ENCODE results near the gene PTPRK. TPM values are rescaled to one million over a fixed set of nuclear protein-coding genes. Genes with fewer than 3 reads are reported as not detected.

The PTPRK gene
- total RNA-seq, 1 experiment from 2014 or later: 34.2 TPM

- no peak for ATAC-seq
Measured at GRCh38 chr6:127959869-127960268, 560.5 kb downstream of the PTPRK start.

More at GRCh38 chr6:127959869-127960268, 560.5 kb downstream of the PTPRK start:
- no peak overlapping the region for H3K4me2 ChIP-seq (ENCODE audit: low read length)
- POLR2A ChIA-PET: no interaction called here
- H3K4me1 ChIP-seq (ENCODE audit: control insufficient read depth in 1 of 2, insufficient read depth in 2 of 2, low read length in 2 of 2): no peaks in the 10 kb centered on the region
- no peaks in the 10 kb centered on the region for H3K36me3 ChIP-seq (ENCODE audit: control insufficient read depth in 1 of 2, insufficient read depth in 2 of 2, low read length in 2 of 2)
- H3K27ac ChIP-seq (ENCODE audit: low read depth, low read length): no peak overlapping the region
- no TSS peak for BruUV-seq (replicated peaks)
- H2AFZ ChIP-seq (ENCODE audit: low read depth, low read length, poor library complexity, severe bottlenecking): no peak overlapping the region
- TF ChIP-seq SRF (IDR thresholded peaks at IDR 0.05; ENCODE audit: low read depth): no peak
- TF ChIP-seq SP1 (IDR thresholded peaks at IDR 0.05; ENCODE audit: low read depth): no peak
- TF ChIP-seq CTCF (IDR thresholded peaks at IDR 0.05 in 2 of 3, conservative IDR thresholded peaks at IDR 0.05 in 1 of 3; ENCODE audit: borderline replicate concordance in 1 of 3, insufficient read depth in 1 of 3, low read depth in 2 of 3, low read length in 2 of 3): no peak
- TF ChIP-seq ZFX (IDR thresholded peaks at IDR 0.05): no peak
- TF ChIP-seq, protein P1, sequence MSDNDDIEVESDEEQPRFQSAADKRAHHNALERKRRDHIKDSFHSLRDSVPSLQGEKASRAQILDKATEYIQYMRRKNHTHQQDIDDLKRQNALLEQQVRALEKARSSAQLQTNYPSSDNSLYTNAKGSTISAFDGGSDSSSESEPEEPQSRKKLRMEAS (IDR thresholded peaks at IDR 0.05): no peak
- TF ChIP-seq ZNF274 (IDR thresholded peaks at IDR 0.05; ENCODE audit: low read depth, low read length): no peak
- TF ChIP-seq SIN3A (IDR thresholded peaks at IDR 0.05; ENCODE audit: low read depth): no peak
- no peak for TF ChIP-seq RAD21 (IDR thresholded peaks at IDR 0.05; ENCODE audit: low read depth)
- no peak for TF ChIP-seq CEBPB (IDR thresholded peaks at IDR 0.05; ENCODE audit: low read depth)
- intact Hi-C loops (cut with micrococcal nuclease): no loop called here
- no peak for DNase-seq (ENCODE audit: low read depth, low spot score)
- H3K9me2 ChIP-seq (ENCODE audit: insufficient read depth): no peaks in the 10 kb centered on the region; the same call in 1 of the 2 replicates
- H3K4me3 ChIP-seq (replicated peaks in 1 of 2; ENCODE audit: low read depth in 1 of 2, low read length in 2 of 2): no peak overlapping the region
- no peaks in the 10 kb centered on the region for H4K20me1 ChIP-seq (ENCODE audit: insufficient read depth)
- CTCF ChIA-PET: no interaction called here
- H3K9me3 ChIP-seq (ENCODE audit: control insufficient read depth in 1 of 2, insufficient read depth in 1 of 2, low read depth in 1 of 2, low read length in 2 of 2): no peaks in the 10 kb centered on the region
- RAD21 ChIA-PET (ENCODE audit: low non-redundant PET in 1 of 2, low total read pairs in 2 of 2, uncharacterized antibody in 2 of 2, unreplicated experiment in 2 of 2): no interaction called here
- no peaks in the 10 kb centered on the region for H3K27me3 ChIP-seq (ENCODE audit: insufficient read depth, low read length)
- H3K79me2 ChIP-seq (ENCODE audit: insufficient read depth, low read length): no peaks in the 10 kb centered on the region
- no peak overlapping the region for H3K9ac ChIP-seq (ENCODE audit: low read length)
